Epithelial cell of prostate (primary cell): ENCODE results near the gene LTBP2.

Source experiments
- DNase-seq: peaks from one replicate; pipeline ENCODE4 v3.0.0-alpha.2; 2011; ENCODE audit warnings: low read depth, low spot score
- H3K27ac ChIP-seq: fragments of 450-650 bp; 2 replicates; pipeline ENCODE4 v1.5.1; 2017; ENCODE audit warnings: mild to moderate bottlenecking

LTBP2 gene

DNA sequence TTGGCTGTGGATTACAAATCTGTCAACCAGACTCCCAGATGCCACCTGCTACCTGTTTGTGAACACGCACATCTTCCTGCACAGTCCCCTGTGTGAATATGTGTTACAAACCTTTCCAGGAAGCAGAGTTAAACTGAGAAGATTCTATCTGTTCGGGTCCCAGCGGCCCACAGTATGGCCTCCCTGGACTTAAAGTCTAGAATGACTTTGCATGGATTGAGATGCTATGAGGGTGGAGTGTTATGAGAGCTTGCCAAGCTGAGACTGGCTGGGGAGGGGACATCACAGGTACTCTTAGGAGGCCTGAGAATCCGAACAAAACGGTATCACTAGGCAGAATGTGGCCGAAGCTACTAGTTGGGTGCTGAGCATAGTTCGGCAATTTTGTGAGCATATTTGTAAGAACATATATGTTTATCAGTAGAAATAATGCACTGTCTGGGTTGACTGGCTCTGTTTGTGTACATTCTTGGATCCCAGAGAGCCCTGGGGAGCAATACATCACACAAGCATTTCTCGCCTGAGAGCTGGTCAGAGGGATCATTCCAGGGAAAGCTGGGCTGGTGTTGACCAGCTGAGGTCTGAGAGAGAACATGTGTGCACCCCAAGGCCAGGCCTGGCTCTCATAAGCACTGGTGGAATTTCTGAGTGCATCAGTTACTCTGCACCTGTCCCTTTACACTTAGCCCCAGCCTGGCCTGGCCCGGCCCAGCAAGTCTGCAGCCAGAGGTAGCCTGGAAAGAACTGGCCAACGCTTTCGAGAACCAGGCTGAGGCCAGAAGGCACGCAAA, 29.8 kb upstream of the LTBP2 start:
- no peak overlapping the region for H3K27ac ChIP-seq
- no peak for DNase-seq

DNA sequence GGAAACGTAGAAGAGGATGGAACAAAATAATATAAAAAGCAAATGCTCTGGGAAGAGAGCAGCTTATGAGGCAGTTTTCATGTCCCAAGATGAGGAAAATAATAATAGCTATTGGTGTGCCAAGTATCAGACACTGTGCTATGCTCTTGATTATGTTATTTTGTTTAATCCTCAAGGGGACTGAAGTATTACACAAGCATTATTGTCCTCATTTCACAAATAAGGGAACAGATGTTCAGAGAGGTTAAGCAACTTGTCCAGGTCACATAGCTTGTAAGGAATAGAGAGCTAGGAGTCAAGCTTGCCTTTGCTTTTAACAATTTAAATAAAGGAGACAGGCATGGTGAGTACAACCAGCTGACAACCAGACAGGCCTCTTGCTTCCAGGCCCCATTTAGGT, 26.9 kb upstream of the LTBP2 start:
- no peak for DNase-seq
- no peak overlapping the region for H3K27ac ChIP-seq

DNA sequence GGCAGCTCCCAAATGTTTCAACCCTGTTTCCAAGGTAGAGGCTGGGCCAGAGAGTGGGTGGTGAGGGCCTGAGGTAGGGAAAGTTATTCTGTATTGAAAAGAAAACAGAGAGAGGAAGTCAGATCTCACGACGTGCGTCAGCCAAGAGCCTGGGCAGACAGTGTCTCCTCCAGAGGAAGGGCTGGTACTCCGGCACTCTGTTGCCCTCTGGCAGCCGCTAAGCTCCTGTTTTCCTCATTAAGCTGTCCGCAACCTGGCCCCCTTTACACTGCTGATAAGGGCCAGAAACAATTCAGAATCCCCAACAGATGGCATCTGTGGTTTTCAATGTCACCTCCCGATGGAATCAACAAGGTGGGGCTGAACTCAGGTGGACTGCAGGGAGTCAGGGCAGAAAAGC, 26.0 kb upstream of the LTBP2 start:
- no peak overlapping the region for H3K27ac ChIP-seq
- DNase-seq = no peak

DNA sequence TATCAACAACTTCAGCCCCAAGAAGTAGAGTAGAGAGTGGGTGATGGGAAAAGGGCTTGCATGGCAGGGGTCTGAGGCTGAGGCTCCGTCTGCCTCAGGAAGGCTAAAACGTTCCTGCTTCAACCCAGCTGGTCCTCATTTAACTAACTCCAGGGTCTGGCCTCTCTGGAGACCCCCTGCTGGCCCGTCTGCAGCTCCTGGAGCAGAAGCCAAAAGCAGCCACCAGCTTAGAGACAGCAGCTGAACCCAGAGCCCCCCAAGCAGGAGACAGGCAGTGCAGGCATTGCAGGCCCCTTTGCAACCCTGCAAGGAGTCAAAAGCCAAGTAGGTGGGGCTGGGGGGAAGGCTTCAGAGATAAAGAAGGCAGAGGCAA, 25.1 kb upstream of the LTBP2 start:
- DNase-seq = no peak
- H3K27ac ChIP-seq = no peak overlapping the region

DNA sequence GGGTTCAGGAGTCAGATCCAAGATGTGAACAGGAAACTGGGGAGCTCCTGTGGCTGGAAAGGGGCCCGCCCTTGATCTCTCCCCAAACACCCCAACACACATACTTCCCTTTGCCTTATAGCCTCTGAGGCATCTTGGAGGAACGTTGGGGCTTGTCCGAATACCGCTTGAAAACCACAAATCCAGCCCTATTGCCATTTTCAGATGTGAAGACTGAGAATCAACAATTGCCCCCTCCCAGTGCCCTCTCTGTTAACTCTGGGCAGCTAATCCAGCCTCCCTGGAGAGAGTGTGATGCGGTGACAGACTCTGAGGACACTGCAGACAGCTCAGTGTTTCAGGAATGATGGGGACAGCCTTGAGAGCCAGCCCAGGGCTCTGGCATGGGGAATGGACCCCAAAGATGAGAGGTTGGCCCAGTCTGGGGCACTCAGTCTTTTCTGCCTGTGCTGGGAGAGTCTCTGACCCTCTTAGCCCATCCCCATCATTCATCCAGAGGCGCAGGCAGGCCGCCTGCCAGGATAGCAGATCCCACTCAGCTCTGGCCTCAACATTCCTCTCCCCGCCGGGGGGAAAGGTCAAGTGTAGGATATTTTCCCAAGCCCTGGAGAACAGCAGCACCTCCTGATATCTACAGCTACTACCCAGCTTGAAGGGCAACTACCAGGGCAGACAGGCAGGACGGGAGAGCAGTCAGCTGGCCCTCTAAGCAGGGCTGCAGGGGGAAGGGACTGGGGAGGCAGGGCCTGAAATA, 24.6 kb upstream of the LTBP2 start:
- DNase-seq = no peak

DNA sequence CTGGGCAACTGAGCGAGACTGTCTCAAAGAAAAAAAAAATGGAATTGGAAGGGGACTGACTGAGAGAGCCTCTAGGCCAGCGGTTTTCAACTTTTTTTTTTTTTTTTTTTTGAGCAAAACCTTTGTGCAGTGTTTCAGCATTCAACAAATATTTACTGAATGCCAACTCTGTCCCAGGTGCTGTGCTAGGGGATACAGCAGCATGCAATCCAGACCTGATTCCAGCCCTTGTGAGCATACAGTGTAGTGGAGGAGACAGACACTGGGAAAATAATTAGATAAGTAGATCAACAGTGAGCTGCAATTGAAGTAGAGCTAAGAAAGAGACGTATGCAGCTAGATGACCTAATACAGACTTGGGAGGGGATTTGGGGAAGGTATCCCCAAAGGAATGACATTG, 23.8 kb upstream of the LTBP2 start:
- no peak for DNase-seq
- no peak overlapping the region for H3K27ac ChIP-seq

More for the DNA sequence above, 24.6 kb upstream of the LTBP2 start:
- no peak overlapping the region for H3K27ac ChIP-seq

DNA sequence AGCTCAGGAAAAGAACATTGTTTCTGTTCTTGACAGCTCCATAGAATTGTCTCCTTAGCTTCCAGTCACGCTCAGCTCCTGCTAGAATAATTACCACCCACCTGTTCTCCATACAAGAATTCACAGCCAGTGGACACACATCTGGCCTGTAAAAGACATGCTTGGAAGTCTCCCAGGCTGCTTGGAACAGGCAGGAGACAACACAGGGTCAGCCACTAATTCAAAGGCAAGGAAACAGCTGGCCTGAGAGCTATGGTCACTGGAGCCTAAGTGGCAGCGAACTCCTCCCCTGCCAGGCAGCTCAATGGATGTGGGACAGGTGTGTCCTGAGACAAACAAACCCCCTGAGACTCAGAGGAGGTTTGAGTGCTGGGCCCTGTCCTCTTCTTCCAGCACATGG, 22.9 kb upstream of the LTBP2 start:
- H3K27ac ChIP-seq = no peak overlapping the region
- DNase-seq = no peak

DNA sequence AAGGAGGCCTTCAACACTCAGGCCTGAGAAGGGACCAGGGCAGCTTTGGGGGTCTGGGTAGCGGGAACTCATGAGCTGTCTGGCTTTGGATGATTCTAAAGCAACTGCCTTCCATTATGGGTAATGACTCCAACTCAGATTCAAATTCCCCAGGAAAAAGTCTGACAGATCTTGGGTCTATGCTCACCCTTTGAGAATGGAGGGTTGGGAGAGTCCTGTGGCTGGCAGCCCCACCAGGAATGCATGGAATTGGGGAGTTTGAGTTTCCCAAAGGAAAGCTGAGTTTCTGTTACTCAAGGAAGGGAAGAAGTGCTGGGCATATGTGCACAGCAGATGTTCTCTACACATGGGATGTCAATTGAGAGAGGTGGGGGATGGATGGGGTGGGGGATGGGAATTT, 22.4 kb upstream of the LTBP2 start:
- no peak for DNase-seq

DNA sequence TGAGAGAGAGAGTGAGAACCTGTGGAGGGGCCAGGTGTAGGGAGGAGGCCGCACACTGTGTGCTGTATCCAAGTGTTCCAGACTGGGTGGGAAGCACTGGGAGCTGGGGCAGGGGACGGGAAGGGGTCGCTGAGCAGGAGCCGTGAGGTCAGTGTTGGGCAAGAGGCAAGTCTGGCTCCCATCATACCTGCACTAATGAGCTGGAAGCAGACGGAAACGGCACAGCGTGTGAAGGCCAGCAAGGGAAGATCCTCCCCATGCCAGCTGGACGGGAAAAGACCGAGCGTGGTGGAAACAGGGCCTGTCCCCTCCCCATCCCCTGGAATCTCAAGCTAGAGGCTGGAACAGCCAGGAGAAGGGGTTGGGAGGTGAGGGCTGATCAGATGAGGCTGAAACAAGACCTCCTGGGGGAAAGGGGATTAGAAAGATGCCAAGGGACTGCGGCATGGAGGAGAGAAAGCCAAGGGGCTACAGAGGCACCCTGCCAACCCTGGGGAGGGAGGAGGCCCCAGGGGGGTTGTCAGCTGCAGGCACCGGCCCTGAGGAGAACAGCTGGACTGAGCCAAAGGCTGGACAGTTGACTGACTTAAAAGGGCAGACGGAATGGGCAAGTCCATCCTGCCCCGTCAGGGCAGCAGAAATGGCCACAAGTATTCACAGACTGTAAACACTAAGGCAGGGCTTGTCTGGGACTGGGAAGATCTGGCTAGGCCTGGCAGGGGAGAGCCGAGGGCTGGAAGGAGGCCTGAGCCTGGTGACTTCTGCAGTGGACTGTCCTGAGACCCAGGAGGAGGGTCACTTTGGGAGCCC, 19.0 kb upstream of the LTBP2 start:
- no peak for DNase-seq
- H3K27ac ChIP-seq = no peak overlapping the region

More for the DNA sequence above, 22.4 kb upstream of the LTBP2 start:
- no peak overlapping the region for H3K27ac ChIP-seq

DNA sequence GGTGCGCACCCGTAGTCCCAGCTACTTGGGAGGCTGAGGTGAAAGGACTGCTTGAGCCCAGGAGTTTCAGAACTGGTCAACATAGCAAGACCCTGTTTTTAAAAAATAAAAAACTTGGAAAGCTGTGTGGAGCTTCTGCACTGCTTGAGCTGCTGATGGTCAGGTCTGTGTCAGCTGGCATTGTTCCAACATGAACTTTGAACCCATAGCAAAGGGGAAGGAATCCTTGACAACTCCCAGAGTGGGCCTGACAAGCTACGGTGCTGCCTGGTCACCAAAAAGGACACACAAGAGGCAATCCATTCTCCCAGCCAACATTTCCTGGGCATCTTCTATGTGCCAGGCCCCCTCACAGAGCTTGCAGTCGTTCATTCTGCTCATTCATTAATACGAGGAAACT, 16.4 kb upstream of the LTBP2 start:
- no peak for DNase-seq

DNA sequence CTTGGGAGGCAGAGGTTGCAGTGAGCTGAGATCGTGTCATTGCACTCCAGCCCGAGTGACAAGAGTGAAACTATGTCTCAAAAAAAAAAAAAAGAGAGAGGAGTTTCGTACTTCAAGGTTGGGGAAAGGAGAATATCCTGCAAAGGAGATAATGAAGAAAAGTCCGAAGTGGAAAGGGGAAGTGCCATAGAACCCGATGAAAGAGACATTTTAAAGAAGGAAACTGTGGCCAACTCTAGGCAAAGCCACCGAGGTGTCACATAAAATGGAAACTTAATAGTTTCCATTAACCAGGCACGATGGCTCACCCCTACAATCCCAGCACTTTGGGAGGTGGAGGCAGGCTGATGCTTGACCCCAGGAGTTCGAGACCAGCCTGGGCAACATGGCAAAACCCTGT, 15.0 kb upstream of the LTBP2 start:
- no peak overlapping the region for H3K27ac ChIP-seq
- DNase-seq = no peak

More for the DNA sequence above, 16.4 kb upstream of the LTBP2 start:
- H3K27ac ChIP-seq = no peak overlapping the region

DNA sequence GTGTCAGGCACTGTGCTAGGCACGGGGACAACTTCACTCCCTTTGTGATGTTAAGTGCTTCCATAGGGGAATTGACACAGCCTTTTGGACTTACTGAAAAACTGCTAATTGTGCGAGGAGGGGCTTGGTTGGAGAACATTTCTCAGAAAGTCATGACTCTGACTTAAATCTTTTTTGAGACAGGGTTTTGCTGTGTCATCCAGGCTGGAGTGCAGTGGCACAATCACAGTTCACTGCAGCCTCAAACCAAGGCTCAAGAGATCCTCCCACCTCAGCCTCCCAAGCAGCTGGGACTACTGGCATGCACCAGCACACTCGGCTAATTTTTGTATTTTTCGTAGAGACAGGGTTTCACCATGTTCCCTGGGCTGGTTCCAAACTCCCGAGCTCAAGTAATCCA, 10.2 kb upstream of the LTBP2 start:
- no peak for DNase-seq
- peak overlapping the region; percentile 13 for H3K27ac ChIP-seq

DNA sequence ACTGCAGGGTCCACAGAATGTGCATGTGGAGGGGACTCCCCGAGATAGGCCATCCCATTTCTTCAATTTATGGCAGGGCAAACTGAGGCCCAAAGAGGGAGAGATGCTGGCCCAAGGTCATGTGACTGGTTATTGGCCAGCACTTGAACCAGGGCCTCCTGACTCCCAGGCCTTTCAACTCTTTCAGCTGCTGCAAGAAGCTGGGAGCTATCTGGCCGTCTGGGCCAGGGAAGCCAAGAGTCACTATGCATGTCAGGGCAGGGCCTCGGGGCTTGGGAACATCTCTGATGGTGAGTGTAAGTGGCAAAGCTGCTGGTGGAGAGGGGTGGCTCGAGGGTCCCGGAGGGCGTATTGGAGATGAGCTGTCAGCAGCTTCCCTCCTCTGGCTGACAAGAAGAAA, 9.5 kb upstream of the LTBP2 start:
- peak overlapping the region; percentile 86 for H3K27ac ChIP-seq
- DNase-seq = no peak

DNA sequence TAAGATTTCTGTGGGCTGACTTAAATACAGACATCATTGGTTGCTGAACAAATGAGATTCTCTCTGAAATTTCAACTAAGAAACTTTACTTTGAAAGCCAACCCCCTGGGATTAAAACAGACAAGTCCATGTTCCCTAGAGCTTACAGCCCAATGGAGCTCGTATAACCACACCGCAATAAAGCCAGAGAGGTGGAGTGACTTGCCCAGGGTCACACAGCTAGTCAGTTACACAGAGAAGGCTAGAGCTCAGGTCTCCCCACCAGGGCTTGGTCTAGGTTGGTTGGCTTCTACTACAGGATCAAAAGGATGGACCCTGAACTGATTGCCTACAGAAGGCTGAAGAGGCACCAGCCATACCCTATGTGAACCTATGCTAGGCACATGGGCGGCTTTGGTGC, 8.9 kb upstream of the LTBP2 start:
- no peak for DNase-seq
- peak overlapping the region; percentile 86 for H3K27ac ChIP-seq

DNA sequence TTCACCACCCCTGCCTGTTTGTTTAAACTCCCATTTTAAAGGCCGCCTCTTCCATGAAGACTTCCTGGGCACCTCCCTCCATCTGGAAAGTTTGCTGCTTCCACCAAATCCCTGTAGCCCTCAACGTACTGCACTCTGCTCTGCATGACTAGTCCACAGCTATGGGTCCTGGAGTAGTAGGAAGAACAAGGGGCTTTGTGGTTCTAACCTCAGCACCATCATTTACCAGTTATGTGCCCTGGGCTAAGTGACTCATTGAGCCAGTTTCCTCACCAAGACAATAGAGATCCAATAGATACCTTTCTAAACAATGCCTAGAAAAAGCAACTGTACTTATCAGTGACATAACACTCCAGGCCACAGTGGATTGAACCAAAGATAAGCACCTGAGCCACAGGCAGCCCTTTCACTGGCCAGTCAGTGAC, 8.5 kb upstream of the LTBP2 start:
- peak overlapping the region; percentile 86 for H3K27ac ChIP-seq

DNA sequence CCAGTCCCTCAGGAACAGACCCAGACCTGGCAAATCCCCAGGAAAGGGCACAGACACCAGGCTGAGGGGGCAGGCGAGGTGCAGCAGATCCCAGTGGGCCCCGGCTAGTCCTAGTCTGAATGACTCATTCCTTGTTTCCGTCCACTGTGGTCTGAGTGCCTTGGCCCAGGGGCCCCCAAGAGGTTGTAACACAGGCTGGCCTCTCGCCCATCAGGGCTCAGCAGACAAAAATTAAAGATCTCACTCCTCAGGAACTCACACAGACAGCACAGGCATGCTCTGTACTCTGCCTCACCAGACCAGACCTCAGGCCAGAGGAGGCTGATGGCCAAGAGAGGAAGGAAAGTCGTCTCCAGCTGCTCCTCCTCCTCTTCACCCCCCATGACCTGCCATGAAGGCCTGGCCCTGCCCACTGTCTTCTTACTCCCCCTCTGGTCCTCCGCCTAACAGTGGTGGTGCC, 7.7 kb upstream of the LTBP2 start:
- peak overlapping the region; percentile 86 for H3K27ac ChIP-seq
- no peak for DNase-seq

More for the DNA sequence above, 8.5 kb upstream of the LTBP2 start:
- peak; percentile 92 for DNase-seq

DNA sequence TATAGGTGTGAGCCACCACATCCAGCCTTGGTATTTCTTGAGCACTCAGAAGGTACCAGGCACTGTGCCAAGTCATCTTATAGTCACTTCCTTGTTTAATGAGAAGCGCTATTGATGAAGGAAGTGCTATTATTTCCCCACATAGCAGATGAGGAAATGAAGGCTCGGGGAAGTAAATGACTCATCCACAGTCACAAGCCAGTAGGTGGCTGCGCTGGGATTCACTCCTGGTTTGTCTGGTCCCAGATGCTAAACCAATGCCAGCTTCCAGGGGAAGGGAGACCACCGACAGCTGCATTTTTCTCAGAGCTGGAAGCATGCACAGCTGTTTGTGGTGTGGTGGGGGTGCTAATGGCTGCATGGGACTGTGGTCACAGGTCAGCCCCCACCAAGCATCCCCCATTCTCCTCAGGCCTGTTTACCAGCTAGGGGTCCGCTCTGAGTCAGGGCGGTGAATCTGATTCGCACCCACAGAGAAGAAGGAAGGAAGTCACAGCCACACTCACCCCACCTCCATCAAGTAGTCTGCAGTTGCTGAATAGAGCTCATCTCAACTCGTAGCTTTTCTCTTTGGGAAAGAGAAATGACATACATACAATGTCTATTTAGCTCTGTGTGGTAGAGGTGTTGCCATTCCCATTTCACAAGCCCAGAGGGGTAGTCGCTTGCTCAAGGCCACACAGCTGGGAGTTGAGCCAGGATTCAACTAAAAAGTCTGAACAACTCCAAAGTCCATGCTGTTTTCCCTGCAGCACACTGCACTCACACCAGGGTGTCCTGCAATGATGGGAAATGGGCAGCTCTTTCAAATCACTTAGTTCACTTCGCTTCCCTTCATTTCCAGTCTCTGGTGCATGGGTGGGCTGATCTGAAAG, 6.3 kb upstream of the LTBP2 start:
- H3K27ac ChIP-seq = peak overlapping the region; percentile 86
- peak; percentile 66 for DNase-seq

DNA sequence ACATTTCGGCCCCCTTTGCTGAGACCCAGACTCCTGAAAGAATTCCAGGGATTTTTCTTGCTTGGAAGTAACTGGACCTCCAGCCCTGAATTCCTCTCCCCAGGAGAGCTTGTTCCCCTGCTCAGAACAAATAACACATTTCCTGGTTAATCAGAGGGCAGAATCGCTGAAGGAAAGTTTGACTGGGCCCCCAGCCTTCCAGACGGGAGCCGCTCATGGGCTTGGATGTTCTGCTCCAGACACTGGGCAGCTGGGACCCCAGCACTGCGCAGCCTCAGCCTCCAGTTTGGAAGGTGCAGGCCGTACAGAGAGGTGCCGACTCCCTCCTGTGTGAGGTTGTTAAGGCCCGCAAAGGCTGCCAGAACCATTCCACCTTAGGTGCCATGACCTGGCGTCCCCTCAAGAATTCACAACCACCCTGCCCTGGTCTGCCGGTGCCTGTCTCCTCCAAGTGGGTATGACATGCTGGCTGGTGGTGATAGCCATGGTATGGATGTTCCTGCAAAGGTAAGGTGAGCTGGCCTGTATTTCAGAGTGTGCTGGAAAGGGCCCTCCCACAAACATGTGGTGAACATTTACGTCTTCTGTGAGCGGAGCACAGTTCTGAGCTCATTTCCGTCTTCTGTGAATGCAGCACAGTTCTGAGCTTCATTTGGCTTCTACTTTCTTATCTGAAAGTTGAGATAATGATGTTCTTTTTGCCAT, 5.1 kb upstream of the LTBP2 start:
- no peak for DNase-seq

DNA sequence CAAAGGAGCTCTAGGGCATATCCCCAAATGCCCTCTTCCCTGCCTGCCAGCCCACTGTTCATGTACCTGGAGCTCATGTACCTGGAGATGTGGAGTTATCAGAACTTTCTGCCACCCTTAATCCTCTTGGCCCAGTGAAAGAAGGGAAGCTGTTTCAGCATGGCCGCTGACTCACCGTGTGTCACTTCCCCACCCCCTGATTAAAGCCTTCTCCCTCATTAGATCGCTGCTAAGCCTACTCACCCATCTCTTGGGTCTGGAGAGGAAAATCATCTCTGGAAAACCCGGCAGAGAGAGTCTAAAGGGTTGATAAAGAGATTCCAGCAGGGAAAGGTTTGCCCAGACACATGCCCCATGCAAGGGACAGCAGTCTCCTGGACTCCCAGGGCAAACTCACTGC, 4.5 kb upstream of the LTBP2 start:
- peak overlapping the region; percentile 86 for H3K27ac ChIP-seq
- peak; percentile 71 for DNase-seq

More for the DNA sequence above, 5.1 kb upstream of the LTBP2 start:
- H3K27ac ChIP-seq = peak overlapping the region; percentile 86
